ENCODE data around the gene CEP290.

GRCh38 chr12:88093573-88093972 is 48.3 kb downstream of the CEP290 start:
- TF ChIP-seq CTCF (IDR thresholded peaks at IDR 0.05) (no peak), EP300 (IDR thresholded peaks at IDR 0.05) (no peak), POLR2AphosphoS5 (IDR thresholded peaks at IDR 0.05) (no peak), POLR2A (IDR thresholded peaks at IDR 0.05) (no peak)
